Fibroblast of the aortic adventitia (primary cell): ENCODE data around the gene CSRNP3. TPM values are rescaled to one million over a fixed set of nuclear protein-coding genes. Genes with fewer than 3 reads are reported as not detected.

Experiments
- DNase-seq: peaks from one replicate; pipeline ENCODE4 v3.0.0-alpha.2; 2010; ENCODE audit warnings: low read depth
- H3K4me3 ChIP-seq: 2 replicates; pipeline ENCODE4 v1.5.1; 2011; ENCODE audit warnings: low read depth, mild to moderate bottlenecking, control low read depth, low read length, moderate library complexity
- total RNA-seq: library from RNA; depleted of rRNA; stranded (reverse); fragments of >200 nt; gene quantifications from 2 replicates; pipeline ENCODE4 v1.2.3, GENCODE V29; 2012; ENCODE audit warnings: low replicate concordance
- TF ChIP-seq, protein P1 (sequence below): IDR thresholded peaks from 2 replicates; pipeline ENCODE4 v1.5.1; 2011; ENCODE audit warnings: mild to moderate bottlenecking, low read length, control low read depth, inconsistent platforms; ENCODE audit not compliant: insufficient read depth

The CSRNP3 gene
- total RNA-seq, 1 donor, result 2.3 TPM

DNA sequence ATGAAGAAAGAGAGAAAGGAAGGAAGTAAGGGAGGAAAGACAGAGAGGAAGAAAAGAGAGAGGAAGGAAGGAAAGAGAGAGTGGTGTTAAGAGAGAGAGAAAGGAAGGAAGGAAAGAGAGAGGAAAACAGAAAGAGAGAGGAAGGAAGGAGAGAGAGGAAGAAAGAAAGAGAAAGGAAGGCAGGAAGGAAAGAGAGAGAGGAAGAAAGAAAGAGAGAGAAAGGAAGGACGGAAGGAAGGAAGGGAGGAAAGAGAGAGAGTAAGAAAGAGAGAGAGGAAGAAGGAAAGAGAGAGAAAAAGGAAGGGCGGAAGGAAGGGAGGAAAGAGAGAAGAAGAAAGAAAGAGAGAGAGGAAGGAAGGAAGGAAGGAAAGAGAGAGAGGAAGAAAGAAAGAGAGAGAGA, 197.1 kb downstream of the CSRNP3 start:
- TF ChIP-seq, protein P1, sequence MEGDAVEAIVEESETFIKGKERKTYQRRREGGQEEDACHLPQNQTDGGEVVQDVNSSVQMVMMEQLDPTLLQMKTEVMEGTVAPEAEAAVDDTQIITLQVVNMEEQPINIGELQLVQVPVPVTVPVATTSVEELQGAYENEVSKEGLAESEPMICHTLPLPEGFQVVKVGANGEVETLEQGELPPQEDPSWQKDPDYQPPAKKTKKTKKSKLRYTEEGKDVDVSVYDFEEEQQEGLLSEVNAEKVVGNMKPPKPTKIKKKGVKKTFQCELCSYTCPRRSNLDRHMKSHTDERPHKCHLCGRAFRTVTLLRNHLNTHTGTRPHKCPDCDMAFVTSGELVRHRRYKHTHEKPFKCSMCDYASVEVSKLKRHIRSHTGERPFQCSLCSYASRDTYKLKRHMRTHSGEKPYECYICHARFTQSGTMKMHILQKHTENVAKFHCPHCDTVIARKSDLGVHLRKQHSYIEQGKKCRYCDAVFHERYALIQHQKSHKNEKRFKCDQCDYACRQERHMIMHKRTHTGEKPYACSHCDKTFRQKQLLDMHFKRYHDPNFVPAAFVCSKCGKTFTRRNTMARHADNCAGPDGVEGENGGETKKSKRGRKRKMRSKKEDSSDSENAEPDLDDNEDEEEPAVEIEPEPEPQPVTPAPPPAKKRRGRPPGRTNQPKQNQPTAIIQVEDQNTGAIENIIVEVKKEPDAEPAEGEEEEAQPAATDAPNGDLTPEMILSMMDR, result no peak
- DNase-seq, result no peak
- no peak overlapping the region for H3K4me3 ChIP-seq

DNA sequence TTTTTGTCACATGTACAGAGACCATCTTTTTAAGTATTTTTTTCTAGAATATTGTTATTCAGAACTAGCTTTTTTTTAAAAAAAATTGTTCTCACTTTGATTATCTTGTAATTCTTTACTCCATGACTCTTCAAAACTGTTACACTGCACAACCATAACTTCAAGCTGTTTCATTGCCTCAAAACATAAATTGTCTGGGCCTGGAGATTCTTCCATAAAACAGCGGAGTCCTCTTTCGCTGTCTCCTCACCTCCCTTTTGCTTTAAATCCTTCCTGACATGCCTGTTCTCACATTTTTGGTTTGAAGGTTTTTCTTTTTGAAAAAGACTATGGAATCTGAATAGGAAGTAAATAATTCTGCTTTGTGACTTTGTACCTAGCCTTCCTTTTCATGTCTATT, 197.9 kb downstream of the CSRNP3 start:
- no peak for DNase-seq
- H3K4me3 ChIP-seq, result no peak overlapping the region
- TF ChIP-seq, protein P1, result no peak

DNA sequence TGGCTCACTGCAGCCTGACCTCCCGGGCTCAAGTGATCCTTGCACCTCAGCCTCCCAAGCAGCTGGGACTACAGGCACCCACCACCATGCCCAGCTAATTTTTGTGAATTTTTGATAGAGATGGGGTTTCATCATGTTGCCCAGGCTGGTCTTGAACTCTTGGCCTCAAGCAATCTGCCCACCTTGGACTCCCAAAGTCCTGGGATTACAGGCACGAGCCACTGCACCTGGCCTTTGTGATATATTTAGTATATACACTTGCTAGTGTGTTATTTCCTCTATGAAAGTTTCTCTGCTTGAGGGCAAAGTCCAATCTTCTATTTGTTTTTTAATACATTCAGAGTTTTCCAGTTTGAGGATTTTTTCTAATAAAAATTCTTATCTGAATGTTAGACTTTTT, 205.3 kb downstream of the CSRNP3 start:
- TF ChIP-seq, protein P1, result no peak
- H3K4me3 ChIP-seq, result no peak overlapping the region
- DNase-seq, result no peak

DNA sequence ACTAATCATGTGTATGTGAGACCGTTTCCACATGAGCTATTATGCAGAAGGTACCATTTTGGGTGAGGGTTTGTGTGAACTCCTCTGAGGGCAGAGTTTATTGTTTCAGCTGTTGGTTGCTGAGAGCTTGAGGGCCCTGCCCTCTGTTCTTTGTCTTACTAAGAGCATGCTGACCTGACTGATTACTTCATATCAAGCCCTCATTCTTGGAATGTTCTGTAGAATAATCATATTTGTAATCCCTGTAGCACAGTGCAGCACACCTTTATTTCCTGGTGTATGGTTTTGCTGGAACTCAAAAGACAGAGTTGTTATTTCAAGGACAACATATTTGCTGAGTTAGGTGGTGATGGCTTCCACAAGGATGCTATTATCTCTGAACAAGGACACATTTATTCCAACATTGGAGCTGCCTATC, 206.1 kb downstream of the CSRNP3 start:
- DNase-seq, result no peak
- TF ChIP-seq, protein P1, result no peak
- no peak overlapping the region for H3K4me3 ChIP-seq

DNA sequence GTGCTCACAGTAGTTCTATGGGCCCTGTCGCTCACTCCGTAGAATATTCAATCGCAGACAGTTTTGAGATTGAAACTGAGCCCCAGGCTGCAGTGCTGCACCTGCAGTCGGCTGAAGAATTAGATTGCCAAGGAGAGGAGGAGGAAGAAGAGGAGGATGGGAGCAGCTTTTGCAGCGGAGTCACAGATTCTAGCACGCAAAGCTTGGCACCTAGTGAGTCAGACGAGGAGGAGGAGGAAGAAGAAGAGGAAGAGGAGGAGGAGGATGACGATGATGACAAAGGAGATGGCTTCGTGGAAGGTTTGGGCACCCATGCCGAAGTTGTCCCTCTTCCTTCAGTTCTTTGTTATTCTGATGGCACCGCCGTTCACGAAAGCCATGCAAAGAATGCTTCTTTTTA, 209.4 kb downstream of the CSRNP3 start:
- TF ChIP-seq, protein P1, result no peak
- no peak for DNase-seq
- H3K4me3 ChIP-seq, result no peak overlapping the region

DNA sequence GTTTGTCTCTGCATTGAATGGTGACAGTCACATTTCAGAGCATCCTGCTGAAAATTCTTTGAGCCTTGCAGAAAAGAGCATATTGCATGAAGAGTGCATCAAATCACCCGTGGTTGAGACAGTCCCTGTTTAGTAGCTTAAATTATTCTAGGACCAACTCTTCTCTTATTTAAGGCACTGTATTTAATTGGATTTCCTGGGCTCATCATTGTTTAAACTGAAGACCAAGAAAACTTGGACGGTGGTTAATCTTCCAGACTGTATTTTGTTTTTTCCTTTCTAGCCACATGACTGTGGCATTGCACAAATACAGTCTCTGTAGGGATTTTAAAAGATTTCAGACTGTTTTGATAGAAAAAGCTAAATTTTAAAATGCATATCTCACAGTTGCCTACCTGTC, 210.1 kb downstream of the CSRNP3 start:
- TF ChIP-seq, protein P1, result no peak
- H3K4me3 ChIP-seq, result no peak overlapping the region
- DNase-seq, result no peak

DNA sequence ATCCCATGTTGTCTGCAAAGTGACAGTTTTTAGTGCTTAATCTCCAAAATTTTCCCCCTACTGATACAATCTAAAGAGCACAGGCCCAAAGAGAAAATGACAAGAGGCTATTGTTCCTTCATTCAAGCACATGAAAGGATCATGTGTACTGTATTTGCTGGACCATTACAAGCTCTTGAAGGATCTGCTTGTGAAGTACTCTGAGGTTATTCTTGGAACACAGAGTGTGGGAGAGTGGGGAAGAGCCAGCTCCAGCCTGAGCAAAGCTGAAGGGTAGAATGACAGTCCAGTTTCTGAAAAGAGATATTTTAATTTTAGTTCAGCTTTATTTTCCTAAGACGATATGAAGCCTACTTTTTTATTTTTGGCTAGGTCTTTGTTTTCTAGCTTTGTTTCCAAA, 212.3 kb downstream of the CSRNP3 start:
- TF ChIP-seq, protein P1, result no peak
- H3K4me3 ChIP-seq, result no peak overlapping the region
- DNase-seq, result no peak
